ENCODE data around the gene SLC15A4.

SLC15A4 gene

DNA sequence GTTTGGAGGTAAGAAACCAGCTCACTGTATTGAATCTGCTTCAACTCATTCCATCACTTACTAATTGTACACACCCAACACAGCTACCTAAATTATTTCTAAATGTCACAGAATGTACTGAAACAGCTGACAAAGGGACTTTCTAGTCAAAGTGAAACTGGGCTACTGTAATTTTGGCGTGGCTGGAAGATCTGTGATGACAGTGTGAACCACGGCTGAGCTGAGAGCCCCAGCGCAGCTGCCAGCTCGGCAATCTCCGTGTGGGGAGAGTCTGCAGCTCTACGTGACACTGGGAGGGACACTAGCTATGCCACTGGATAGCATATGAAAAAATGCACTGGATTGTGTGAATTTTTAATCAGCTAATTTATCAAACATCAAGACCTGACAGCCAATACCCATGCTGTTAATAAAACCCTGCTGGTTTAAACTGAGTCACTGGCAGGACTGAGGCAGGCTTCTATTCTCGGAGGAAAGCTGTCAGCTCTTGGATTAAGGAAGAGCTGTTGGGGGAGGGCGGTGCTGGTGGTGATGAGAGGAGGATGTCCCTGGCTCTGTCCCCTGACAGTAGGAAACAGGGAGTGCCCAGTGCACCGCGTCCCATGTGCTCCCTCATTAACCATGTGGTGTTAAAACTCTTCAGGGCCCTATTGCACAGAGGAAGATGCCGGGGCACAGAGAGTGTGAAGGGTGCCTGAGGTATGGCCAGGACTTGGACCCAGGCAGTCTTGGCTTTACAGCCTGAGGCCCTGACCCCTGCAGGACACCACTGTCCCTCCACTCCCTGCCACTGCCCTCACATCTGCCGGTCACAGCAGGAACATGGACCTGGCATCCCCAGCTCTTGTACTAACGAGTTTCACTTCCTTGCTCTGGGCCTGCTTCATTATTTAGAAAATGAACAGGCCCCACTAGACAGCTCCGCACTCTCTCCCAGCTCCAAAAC, 13.3 kb downstream of the SLC15A4 start:
- H3K27me3 ChIP-seq (ENCODE audit: insufficient read depth, poor library complexity, severe bottlenecking) = no peaks in the 10 kb centered on the region
- DNase-seq (ENCODE audit: low read depth in 1 of 2, low spot score in 1 of 2) = no peak
- TF ChIP-seq SPI1 (IDR thresholded peaks at IDR 0.05; ENCODE audit: borderline replicate concordance, low read depth) (no peak), CTCF (IDR thresholded peaks at IDR 0.05; ENCODE audit: insufficient read depth, low read length) (no peak), GABPA (IDR thresholded peaks at IDR 0.05; ENCODE audit: low read depth) (no peak), POLR2AphosphoS5 (IDR thresholded peaks at IDR 0.05; ENCODE audit: low read depth) (no peak)
- TF ChIP-seq, protein P1, sequence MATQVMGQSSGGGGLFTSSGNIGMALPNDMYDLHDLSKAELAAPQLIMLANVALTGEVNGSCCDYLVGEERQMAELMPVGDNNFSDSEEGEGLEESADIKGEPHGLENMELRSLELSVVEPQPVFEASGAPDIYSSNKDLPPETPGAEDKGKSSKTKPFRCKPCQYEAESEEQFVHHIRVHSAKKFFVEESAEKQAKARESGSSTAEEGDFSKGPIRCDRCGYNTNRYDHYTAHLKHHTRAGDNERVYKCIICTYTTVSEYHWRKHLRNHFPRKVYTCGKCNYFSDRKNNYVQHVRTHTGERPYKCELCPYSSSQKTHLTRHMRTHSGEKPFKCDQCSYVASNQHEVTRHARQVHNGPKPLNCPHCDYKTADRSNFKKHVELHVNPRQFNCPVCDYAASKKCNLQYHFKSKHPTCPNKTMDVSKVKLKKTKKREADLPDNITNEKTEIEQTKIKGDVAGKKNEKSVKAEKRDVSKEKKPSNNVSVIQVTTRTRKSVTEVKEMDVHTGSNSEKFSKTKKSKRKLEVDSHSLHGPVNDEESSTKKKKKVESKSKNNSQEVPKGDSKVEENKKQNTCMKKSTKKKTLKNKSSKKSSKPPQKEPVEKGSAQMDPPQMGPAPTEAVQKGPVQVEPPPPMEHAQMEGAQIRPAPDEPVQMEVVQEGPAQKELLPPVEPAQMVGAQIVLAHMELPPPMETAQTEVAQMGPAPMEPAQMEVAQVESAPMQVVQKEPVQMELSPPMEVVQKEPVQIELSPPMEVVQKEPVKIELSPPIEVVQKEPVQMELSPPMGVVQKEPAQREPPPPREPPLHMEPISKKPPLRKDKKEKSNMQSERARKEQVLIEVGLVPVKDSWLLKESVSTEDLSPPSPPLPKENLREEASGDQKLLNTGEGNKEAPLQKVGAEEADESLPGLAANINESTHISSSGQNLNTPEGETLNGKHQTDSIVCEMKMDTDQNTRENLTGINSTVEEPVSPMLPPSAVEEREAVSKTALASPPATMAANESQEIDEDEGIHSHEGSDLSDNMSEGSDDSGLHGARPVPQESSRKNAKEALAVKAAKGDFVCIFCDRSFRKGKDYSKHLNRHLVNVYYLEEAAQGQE (IDR thresholded peaks at IDR 0.05; ENCODE audit: insufficient replicate concordance, low read depth) = no peak
- H3K4me3 ChIP-seq (replicated peaks; ENCODE audit: insufficient read depth, low read length) = no peak overlapping the region
- no peak overlapping the region for H3K27ac ChIP-seq (replicated peaks)

- no peak overlapping the region for H3K27ac ChIP-seq (replicated peaks)
These were observed 15.1 kb downstream of the SLC15A4 start for GRCh38 chr12:128808651-128809050.

More at GRCh38 chr12:128808651-128809050, 15.1 kb downstream of the SLC15A4 start:
- no peak for DNase-seq (ENCODE audit: low read depth in 1 of 2, low spot score in 1 of 2)
- Histone ChIP-seq H3K27me3 (ENCODE audit: insufficient read depth, poor library complexity, severe bottlenecking) (no peaks in the 10 kb centered on the region), H3K4me3 (replicated peaks; ENCODE audit: insufficient read depth, low read length) (no peak overlapping the region)
- TF ChIP-seq SPI1 (IDR thresholded peaks at IDR 0.05; ENCODE audit: borderline replicate concordance, low read depth) (no peak), CTCF (IDR thresholded peaks at IDR 0.05; ENCODE audit: insufficient read depth, low read length) (no peak), POLR2AphosphoS5 (IDR thresholded peaks at IDR 0.05; ENCODE audit: low read depth) (no peak), GABPA (IDR thresholded peaks at IDR 0.05; ENCODE audit: low read depth) (no peak)
- TF ChIP-seq, protein P1 (IDR thresholded peaks at IDR 0.05; ENCODE audit: insufficient replicate concordance, low read depth) = no peak
